ENCODE data around the gene NAV2.
A peak's percentile ranks its signal among the peaks of the same experiment; 100 is the strongest.
"Not testable (repeated sequence)": the region's sequence is repeated elsewhere in the genome, so short reads cannot be mapped to it uniquely, and the experiment has no call there.

NAV2 gene

DNA sequence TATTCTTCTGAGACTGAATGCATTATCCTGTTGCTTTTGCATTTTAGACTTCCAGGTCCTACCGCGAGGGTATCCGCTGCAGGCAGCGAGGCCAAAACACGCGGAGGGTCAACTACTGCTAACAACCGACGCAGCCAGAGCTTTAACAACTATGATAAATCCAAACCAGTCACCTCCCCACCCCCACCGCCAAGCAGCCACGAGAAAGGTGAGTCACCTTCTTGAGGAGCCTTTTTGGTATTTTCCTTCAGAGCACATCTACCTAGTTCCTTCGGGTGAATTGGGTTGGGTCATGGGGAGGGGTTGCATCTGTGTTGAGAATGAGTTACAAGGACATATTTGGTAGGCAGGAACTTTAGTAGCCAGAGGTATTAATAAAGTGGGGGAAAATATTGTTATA, 179.8 kb downstream of the NAV2 start:
- TF ChIP-seq, protein P1, sequence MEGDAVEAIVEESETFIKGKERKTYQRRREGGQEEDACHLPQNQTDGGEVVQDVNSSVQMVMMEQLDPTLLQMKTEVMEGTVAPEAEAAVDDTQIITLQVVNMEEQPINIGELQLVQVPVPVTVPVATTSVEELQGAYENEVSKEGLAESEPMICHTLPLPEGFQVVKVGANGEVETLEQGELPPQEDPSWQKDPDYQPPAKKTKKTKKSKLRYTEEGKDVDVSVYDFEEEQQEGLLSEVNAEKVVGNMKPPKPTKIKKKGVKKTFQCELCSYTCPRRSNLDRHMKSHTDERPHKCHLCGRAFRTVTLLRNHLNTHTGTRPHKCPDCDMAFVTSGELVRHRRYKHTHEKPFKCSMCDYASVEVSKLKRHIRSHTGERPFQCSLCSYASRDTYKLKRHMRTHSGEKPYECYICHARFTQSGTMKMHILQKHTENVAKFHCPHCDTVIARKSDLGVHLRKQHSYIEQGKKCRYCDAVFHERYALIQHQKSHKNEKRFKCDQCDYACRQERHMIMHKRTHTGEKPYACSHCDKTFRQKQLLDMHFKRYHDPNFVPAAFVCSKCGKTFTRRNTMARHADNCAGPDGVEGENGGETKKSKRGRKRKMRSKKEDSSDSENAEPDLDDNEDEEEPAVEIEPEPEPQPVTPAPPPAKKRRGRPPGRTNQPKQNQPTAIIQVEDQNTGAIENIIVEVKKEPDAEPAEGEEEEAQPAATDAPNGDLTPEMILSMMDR (conservative IDR thresholded peaks at IDR 0.05; ENCODE audit: low read depth, low read length), result no peak
- peak; percentile 31 for DNase-seq (ENCODE audit: low read depth)
- no peak overlapping the region for H3K4me3 ChIP-seq (ENCODE audit: low read depth, low read length)

DNA sequence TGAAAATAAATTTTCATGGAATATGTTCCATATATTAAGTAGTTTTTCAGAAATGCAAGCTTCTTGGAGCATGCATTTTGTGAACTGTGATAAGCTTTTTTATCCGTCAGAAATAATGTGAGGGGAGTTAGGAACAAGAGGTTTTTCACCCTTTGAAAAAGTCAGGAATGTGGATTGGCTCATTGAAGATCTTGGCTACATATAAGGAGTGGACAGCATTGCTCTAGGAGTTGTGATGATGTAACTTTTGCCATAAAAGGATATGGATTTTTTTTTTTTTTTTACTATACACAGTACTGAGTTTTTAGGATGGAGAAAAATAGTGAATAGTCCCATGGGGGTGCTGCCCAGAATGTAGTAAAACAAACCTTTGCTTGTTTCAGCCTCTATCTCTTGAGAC, 180.2 kb downstream of the NAV2 start:
- DNase-seq (ENCODE audit: low read depth), result peak; percentile 82
- H3K4me3 ChIP-seq (ENCODE audit: low read depth, low read length), result no peak overlapping the region
- TF ChIP-seq, protein P1 (conservative IDR thresholded peaks at IDR 0.05; ENCODE audit: low read depth, low read length), result no peak

DNA sequence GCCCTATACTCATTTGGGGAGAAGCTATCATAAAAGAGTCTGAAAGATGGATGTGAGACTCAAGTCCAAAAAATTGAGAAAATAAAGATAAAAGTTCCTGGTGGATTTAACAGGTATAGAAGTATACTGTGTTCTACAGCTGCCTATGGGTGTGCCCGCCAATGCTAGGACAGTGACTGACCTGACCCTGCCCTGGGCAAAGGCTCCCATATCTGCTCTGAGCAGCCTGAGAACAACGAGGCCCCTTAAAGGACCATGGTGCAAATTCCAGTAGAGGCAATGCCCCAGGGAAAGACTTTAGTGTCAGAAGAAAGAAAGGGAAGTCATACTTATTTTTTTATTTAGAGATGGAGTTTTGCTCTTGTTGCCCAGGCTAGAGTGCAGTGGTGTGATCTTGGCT, 181.8 kb downstream of the NAV2 start:
- DNase-seq (ENCODE audit: low read depth), result no peak
- TF ChIP-seq, protein P1 (conservative IDR thresholded peaks at IDR 0.05; ENCODE audit: low read depth, low read length), result no peak
- H3K4me3 ChIP-seq (ENCODE audit: low read depth, low read length), result no peak overlapping the region

DNA sequence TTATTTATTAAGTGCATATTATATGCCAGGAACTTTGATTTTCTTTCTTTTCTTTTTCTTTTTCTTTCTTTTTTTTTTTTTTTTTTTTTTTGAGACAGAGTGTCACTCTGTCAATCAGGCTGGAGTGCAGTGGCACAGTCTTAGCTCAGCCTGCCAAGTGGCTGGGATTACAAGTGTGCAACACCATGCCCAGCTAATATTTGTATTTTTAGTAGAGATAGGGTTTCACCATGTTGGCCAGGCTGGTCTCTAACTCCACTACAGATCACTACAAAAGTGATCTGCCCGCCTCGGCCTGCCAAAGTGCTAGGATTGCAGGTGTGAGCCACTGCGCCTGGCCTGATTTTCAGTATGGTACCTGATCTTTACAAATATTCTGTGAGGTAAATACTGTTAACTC, 182.4 kb downstream of the NAV2 start:
- H3K4me3 ChIP-seq (ENCODE audit: low read depth, low read length); DNase-seq (ENCODE audit: low read depth): not testable (repeated sequence)

DNA sequence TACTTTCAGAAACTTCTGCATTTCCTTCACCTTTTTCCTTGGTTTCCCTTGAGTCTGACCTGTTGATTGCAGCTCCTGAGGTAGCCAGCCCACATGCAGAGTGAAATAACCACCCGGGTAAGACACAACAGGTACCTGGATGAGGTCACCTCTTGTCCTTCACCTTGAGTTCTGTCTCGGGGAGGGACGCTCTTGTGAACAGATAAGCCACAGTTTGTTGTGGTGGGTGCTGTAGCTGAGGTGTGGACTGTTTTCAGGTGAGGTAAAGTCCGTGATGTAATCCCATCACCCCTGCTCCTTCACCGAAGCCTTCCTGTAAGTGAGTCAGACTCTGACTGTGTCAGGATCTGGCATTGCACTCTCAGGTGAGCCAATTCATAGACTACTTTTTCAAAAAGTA, 183.1 kb downstream of the NAV2 start:
- DNase-seq (ENCODE audit: low read depth), result no peak
- TF ChIP-seq, protein P1 (conservative IDR thresholded peaks at IDR 0.05; ENCODE audit: low read depth, low read length), result no peak

DNA sequence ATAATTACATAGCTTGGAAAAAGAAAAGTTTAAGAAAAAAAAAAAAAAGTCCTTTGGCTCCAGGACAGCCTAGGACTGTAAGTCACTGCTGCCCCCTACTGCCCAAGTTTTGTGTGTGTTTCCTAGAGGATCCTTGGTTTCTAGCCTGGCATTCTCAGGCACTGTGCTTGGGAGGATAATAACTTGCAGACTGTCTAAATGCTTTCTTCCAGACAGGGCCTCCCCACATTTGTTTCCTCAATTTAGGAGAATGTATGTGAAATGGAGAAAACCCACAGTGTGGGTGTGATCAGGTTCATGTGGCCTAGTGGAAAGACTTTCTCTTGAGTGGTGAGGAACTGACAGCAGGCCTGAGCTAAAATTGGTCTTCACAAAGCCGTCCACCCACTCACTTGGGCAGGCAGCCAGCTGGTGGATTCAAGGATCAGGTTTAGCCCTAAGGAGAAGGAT, 191.0 kb downstream of the NAV2 start:
- DNase-seq (ENCODE audit: low read depth), result peak; percentile 92
- H3K4me3 ChIP-seq (ENCODE audit: low read depth, low read length), result no peak overlapping the region
- TF ChIP-seq, protein P1 (conservative IDR thresholded peaks at IDR 0.05; ENCODE audit: low read depth, low read length), result peak; percentile 91

More for the DNA sequence above, 183.1 kb downstream of the NAV2 start:
- H3K4me3 ChIP-seq (ENCODE audit: low read depth, low read length), result no peak overlapping the region

DNA sequence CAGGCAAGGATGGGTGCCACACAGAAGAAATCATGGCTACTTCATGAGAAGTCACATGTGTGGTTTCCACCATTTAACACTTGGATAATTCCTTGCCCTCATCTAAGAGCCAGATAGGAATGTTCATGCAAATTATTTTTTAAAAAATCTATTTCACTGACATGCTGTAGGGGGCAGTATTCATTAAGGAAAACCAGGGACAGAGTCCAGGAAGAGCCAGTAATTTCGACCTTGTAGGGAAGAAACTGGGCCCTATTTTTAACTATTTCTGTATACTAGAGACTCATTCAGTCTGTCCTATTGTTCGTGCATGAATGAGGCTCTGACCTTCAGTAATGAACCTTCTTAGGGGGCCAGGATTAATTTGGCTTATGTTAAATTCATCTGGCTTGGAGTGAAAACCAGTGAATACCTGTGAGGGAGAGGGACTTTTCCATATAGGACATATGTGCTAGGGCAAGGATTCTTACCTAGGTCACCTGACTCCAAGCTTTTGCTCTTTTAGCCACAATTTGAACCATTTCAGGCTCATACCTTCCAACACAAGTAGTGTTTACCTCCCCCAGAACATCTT, 192.7 kb downstream of the NAV2 start:
- DNase-seq (ENCODE audit: low read depth), result peak; percentile 76
- TF ChIP-seq, protein P1 (conservative IDR thresholded peaks at IDR 0.05; ENCODE audit: low read depth, low read length), result peak; percentile 66
- H3K4me3 ChIP-seq (ENCODE audit: low read depth, low read length), result no peak overlapping the region
